Left lung (tissue), 10 donors: ENCODE data around the gene NPC2. TPM values are rescaled to one million over a fixed set of nuclear protein-coding genes. Genes with fewer than 3 reads are reported as not detected.
A peak's percentile ranks its signal among the peaks of the same experiment; 100 is the strongest.

ENCODE experiments used
- ATAC-seq: fragments of 200-7000 bp; cut with Tn5 transposase; one replicate; pipeline ENCODE4 v1.9.1; 2020; ENCODE audit warnings: moderate library complexity
- DNase-seq, 4 donors: peaks; one replicate each; pipeline ENCODE4 v3.0.0-alpha.2; 2013 to 2020
- H3K27ac ChIP-seq, 2 donors: fragments of 200-600 bp; sonication (generic) in 1 of 2; one replicate each; pipeline versions ENCODE4 v1.5.0 to v1.8.0; 2020 to 2021
- H3K27me3 ChIP-seq, 2 donors: fragments of 200-600 bp; sonication (generic) in 1 of 2; one replicate each; pipeline versions ENCODE4 v1.5.0 to v1.8.0; 2020 to 2021
- H3K36me3 ChIP-seq, 2 donors: fragments of 200-600 bp; sonication (generic) in 1 of 2; one replicate each; pipeline versions ENCODE4 v1.5.0 to v1.8.0; 2020 to 2021
- H3K4me1 ChIP-seq, 2 donors: fragments of 200-600 bp; one replicate each; pipeline ENCODE4 v1.8.0; 2021
- H3K4me3 ChIP-seq, 2 donors: fragments of 200-600 bp; sonication (generic) in 1 of 2; one replicate each; pipeline versions ENCODE4 v1.5.0 to v1.8.0; 2020 to 2021; ENCODE audit warnings: mild to moderate bottlenecking in 1 of 2
- H3K9me3 ChIP-seq, 2 donors: fragments of 200-600 bp; sonication (generic) in 1 of 2; one replicate each; pipeline versions ENCODE4 v1.5.0 to v1.8.0; 2020 to 2021
- CTCF ChIP-seq, 2 donors: fragments of 200-600 bp; sonication (generic) in 1 of 2; IDR thresholded peaks; one replicate each; pipeline versions ENCODE4 v1.5.0 to v1.8.0; 2021; ENCODE audit warnings: antibody characterized with exemption in 2 of 2
- intact Hi-C, 2 donors: fragments of 100-400 bp; cut with DNase I; formaldehyde crosslinking; loops; one replicate each; pipeline versions ENCODE4 v1.11.2 to v1.14.2; 2022
- polyA plus RNA-seq, 6 donors: library from polyadenylated mRNA; unstranded; fragments of 120-200 nt; gene quantifications; one replicate each; pipeline ENCODE4 v1.2.1, GENCODE V29; 2013; ENCODE audit not compliant: insufficient read length in 6 of 6
- total RNA-seq, 2 donors: library from RNA; stranded (reverse); fragmentation: NEBNext Ultra II Directional; extraction: Animal tissue kit (Norgen Biotek cat#: 25700); gene quantifications; one replicate each; pipeline ENCODE4 v1.2.1, GENCODE V29; 2021
- donor health status: DM: no; HTN: yes; CAD: no.
- donor health status: DM: no; HTN: no; CAD: no.

NPC2 gene
- total and polyA plus RNA-seq, 8 donors, result 776 to 1,413 (median 995) TPM

GRCh38 chr14:74475678-74476077, 17.4 kb downstream of the NPC2 start:
- H3K27me3 ChIP-seq, result no peaks in the 10 kb centered on the region
- TF ChIP-seq CTCF (IDR thresholded peaks at IDR 0.05), result no peak
- H3K4me3 ChIP-seq, result no peak overlapping the region
- no peaks in the 10 kb centered on the region for H3K4me1 ChIP-seq
- ATAC-seq, result no peak
- DNase-seq, result no peak
- H3K36me3 ChIP-seq, result peaks cover 0 to 84% of the 10 kb centered on the region in 2 donors
- H3K9me3 ChIP-seq, result no peaks in the 10 kb centered on the region
- intact Hi-C loops, result no loop called here
- no peak overlapping the region for H3K27ac ChIP-seq

GRCh38 chr14:74474376-74474775, 18.7 kb downstream of the NPC2 start:
- H3K36me3 ChIP-seq, result peaks cover 0 to 82% of the 10 kb centered on the region in 2 donors

GRCh38 chr14:74472601-74473000, 20.5 kb downstream of the NPC2 start:
- ATAC-seq (peak; percentile 36), DNase-seq (no peak)
- Histone ChIP-seq H3K4me3 (no peak overlapping the region), H3K4me1 (peaks cover 0 to 10% of the 10 kb centered on the region in 2 donors), H3K27ac (no peak overlapping the region), H3K36me3 (peaks cover 0 to 65% of the 10 kb centered on the region in 2 donors), H3K9me3 (no peaks in the 10 kb centered on the region), H3K27me3 (no peaks in the 10 kb centered on the region)
- intact Hi-C loops, result no loop called here
- TF ChIP-seq CTCF (IDR thresholded peaks at IDR 0.05), result no peak

More at GRCh38 chr14:74474376-74474775, 18.7 kb downstream of the NPC2 start:
- Histone ChIP-seq H3K4me1 (peaks cover 0 to 9% of the 10 kb centered on the region in 2 donors), H3K9me3 (no peaks in the 10 kb centered on the region), H3K27ac (no peak overlapping the region), H3K27me3 (no peaks in the 10 kb centered on the region), H3K4me3 (no peak overlapping the region)
- TF ChIP-seq CTCF (IDR thresholded peaks at IDR 0.05), result no peak
- intact Hi-C loops, result no loop called here
- ATAC-seq (no peak), DNase-seq (no peak)

GRCh38 chr14:74469548-74470518, 23.3 kb downstream of the NPC2 start:
- intact Hi-C loops, result no loop called here
- Histone ChIP-seq H3K4me1 (peaks cover 0 to 10% of the 10 kb centered on the region in 2 donors), H3K36me3 (peaks cover 0 to 44% of the 10 kb centered on the region in 2 donors), H3K27ac (no peak overlapping the region), H3K9me3 (no peaks in the 10 kb centered on the region), H3K27me3 (no peaks in the 10 kb centered on the region), H3K4me3 (no peak overlapping the region)
- no peak for TF ChIP-seq CTCF (IDR thresholded peaks at IDR 0.05)
- no peak for ATAC-seq
- no peak for DNase-seq

GRCh38 chr14:74468513-74468912, 24.6 kb downstream of the NPC2 start:
- intact Hi-C loops, result no loop called here
- ATAC-seq (no peak), DNase-seq (no peak)
- no peaks in the 10 kb centered on the region for H3K9me3 ChIP-seq
- H3K36me3 ChIP-seq, result peaks cover 0 to 31% of the 10 kb centered on the region in 2 donors
- H3K27me3 ChIP-seq, result no peaks in the 10 kb centered on the region
- peaks cover 0 to 10% of the 10 kb centered on the region in 2 donors for H3K4me1 ChIP-seq
- TF ChIP-seq CTCF (IDR thresholded peaks at IDR 0.05), result no peak
- H3K27ac ChIP-seq, result no peak overlapping the region
- H3K4me3 ChIP-seq, result no peak overlapping the region
